PC-3 (cell line): ENCODE results near the gene DNAAF3.

Source experiments
- CTCF ChIP-seq: fragments of 300-600 bp; sonication (generic); conservative IDR thresholded peaks from 2 replicates; pipeline ENCODE4 v1.5.1; 2017; ENCODE audit warnings: antibody characterized with exemption, low read depth, mild to moderate bottlenecking, low read length
- EZH2phosphoT487 ChIP-seq: fragments of 300-600 bp; sonication (generic); IDR thresholded peaks from 2 replicates; pipeline ENCODE4 v1.6.1; 2018; ENCODE audit warnings: mild to moderate bottlenecking, antibody characterized with exemption, low read length, borderline replicate concordance

DNA sequence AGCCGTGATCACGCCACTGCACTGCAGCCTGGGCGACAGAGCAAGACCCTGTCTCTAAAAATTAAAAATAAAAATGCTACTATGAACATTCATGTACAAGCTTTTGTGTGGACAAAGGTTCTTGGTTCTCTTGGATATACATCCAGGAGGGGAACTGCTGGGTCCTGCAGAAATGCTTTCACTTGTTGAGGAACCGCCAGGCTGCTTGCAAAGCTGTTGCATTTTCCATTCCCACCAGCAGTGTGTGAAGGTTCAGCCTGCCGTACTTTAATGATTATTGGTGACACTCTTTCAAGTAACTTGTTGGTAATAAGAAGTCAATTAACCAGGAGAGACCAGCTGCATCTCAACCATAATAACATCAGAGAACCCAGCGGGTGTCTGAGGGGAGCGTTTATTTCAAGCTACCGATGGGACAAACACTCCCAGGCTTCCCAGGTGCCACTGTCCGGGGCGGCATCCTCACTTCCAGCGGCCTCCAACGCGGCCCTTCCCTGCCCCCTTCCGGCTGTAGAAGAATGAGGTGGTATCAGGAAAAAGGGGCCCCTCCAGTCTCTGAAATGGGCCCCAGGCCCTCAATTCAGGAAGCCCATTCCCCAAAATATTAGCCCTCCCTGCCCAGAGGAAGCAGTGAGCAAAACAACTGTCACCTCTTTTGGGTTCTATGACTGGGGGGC, 33.8 kb downstream of the DNAAF3 start:
- TF ChIP-seq CTCF (no peak), EZH2phosphoT487 (no peak)
